OCI-LY7 (cell line): ENCODE data around the gene TFF2. TPM values are rescaled to one million over a fixed set of nuclear protein-coding genes. Genes with fewer than 3 reads are reported as not detected.

Experiments
- BruUV-seq: library from RNA; stranded (reverse); fragments of 400-500 nt; replicated peaks from 2 replicates; lab custom pipeline; 2021; lab: Mats Ljungman, UMichigan
- CTCF ChIA-PET: fragments of 300-600 bp; sonication (Branson Sonifier 250); formaldehyde crosslinking; loops from one replicate; lab custom pipeline; 2022; ENCODE audit warnings: antibody characterized with exemption; ENCODE audit not compliant: unreplicated experiment; lab: Charles Lee
- POLR2A ChIA-PET: fragments of 300-600 bp; sonication (Branson Sonifier 250); formaldehyde crosslinking; loops from one replicate; lab custom pipeline; 2022; ENCODE audit warnings: antibody characterized with exemption; lab: Charles Lee
- DNase-seq: peaks from one replicate; pipeline ENCODE4 v3.0.0-alpha.2; 2015; ENCODE audit warnings: low spot score
- H2AFZ ChIP-seq: fragments of 200-600 bp; sonication (generic), shearing (Covaris generic); 2 replicates; pipeline ENCODE4 v1.6.1; 2014; ENCODE audit warnings: mild to moderate bottlenecking, antibody characterized with exemption, low read length, moderate library complexity
- H3K27ac ChIP-seq: fragments of 200-600 bp; sonication (generic); 2 replicates; pipeline ENCODE4 v1.5.1; 2014; ENCODE audit warnings: mixed run types, low read depth, mild to moderate bottlenecking, moderate library complexity, low read length, inconsistent platforms; ENCODE audit not compliant: poor library complexity, severe bottlenecking
- H3K36me3 ChIP-seq: fragments of 200-600 bp; sonication (generic); 2 replicates; pipeline ENCODE4 v1.6.1; 2014; ENCODE audit warnings: mild to moderate bottlenecking, antibody characterized with exemption, low read length, moderate library complexity, mixed read lengths; ENCODE audit not compliant: insufficient read depth
- H3K4me1 ChIP-seq: fragments of 200-600 bp; sonication (generic); 2 replicates; pipeline ENCODE4 v1.5.1; 2014; ENCODE audit warnings: mild to moderate bottlenecking, low read length; ENCODE audit not compliant: insufficient read depth, poor library complexity, severe bottlenecking
- H3K4me2 ChIP-seq: fragments of 200-600 bp; sonication (generic); 2 replicates; pipeline ENCODE4 v1.6.1; 2014; ENCODE audit warnings: mild to moderate bottlenecking, low read length
- H3K4me3 ChIP-seq: fragments of 200-600 bp; sonication (generic); 2 replicates; pipeline ENCODE4 v1.5.1; 2014; ENCODE audit warnings: mild to moderate bottlenecking, low read depth, low read length; ENCODE audit not compliant: poor library complexity, severe bottlenecking
- H3K79me2 ChIP-seq: fragments of 200-600 bp; sonication (generic); 2 replicates; pipeline ENCODE4 v1.6.1; 2016; ENCODE audit warnings: low read depth, mild to moderate bottlenecking, low read length, moderate library complexity, mixed read lengths; ENCODE audit not compliant: insufficient read depth
- H3K9me2 ChIP-seq: fragments of 200-600 bp; sonication (generic); 2 replicates; pipeline ENCODE4 v1.6.1; 2016; ENCODE audit warnings: mild to moderate bottlenecking, low read length, mixed read lengths; ENCODE audit not compliant: insufficient read depth
- H3K9me3 ChIP-seq: fragments of 200-600 bp; sonication (generic); 2 replicates; pipeline ENCODE4 v1.6.1; 2014; ENCODE audit warnings: mild to moderate bottlenecking, mixed run types, low read length, mixed read lengths
- H4K20me1 ChIP-seq: fragments of 200-600 bp; sonication (generic); 2 replicates; pipeline ENCODE4 v1.6.1; 2014; ENCODE audit warnings: mild to moderate bottlenecking, antibody characterized with exemption, low read length, moderate library complexity, mixed read lengths; ENCODE audit not compliant: insufficient read depth
- EZH2phosphoT487 ChIP-seq: fragments of 200-600 bp; sonication (generic); IDR thresholded peaks from 2 replicates; pipeline ENCODE4 v1.6.1; 2018; ENCODE audit warnings: low read depth, borderline replicate concordance, mild to moderate bottlenecking, mixed run types, antibody characterized with exemption, low read length, moderate library complexity, mixed read lengths
- intact Hi-C: fragments of 100-400 bp; cut with micrococcal nuclease; formaldehyde crosslinking; loops from one replicate; pipeline ENCODE4 v1.10.0; 2022; ENCODE audit not compliant: unreplicated experiment
- total RNA-seq, 2 experiments: library from RNA; depleted of rRNA in 1 of 2; stranded (reverse); fragments of >200 nt in 1 of 2; shearing (Covaris generic) in 1 of 2; gene quantifications; 2 replicates each; pipeline ENCODE4 v1.2.3, GENCODE V29; 2014 to 2022
- TF ChIP-seq, protein P1 (sequence below): fragments of 200-600 bp; sonication (generic); conservative IDR thresholded peaks from 2 replicates; pipeline ENCODE4 v1.5.1; 2014; ENCODE audit warnings: mild to moderate bottlenecking, antibody characterized with exemption, low read length, moderate library complexity, mixed read lengths

The TFF2 gene
- total RNA-seq, 2 experiments from 2014 or later = not detected

DNA sequence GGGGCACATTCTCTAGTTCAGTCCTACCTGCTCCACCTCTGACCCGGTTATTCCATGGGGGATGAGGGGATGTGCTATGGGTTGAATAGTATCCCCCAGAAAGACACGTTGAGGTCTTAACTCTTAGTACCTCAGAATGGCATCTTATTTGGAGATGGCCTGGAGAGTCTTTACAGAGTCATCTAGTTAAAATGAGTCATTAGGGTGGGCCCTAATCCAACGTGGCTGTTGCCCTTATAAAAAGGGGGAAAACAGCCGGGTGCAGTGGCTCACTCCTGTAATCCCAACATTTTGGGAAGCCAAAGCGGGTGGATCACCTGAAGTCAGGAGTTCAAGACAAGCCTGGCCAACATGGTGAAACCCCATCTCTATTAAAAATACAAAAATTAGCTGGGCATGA, 39.4 kb upstream of the TFF2 start:
- H3K27ac ChIP-seq = no peak overlapping the region

GRCh38 chr21:42389449-42389835, 38.6 kb upstream of the TFF2 start:
- Histone ChIP-seq H4K20me1 (no peaks in the 10 kb centered on the region), H3K36me3 (no peaks in the 10 kb centered on the region), H3K4me2 (no peak overlapping the region), H3K4me3 (no peak overlapping the region), H3K9me2 (no peaks in the 10 kb centered on the region), H2AFZ (no peak overlapping the region), H3K79me2 (no peaks in the 10 kb centered on the region), H3K27ac (no peak overlapping the region), H3K9me3 (no peaks in the 10 kb centered on the region), H3K4me1 (peaks cover 10% of the 10 kb centered on the region)
- intact Hi-C loops = no loop called here
- no TSS peak for BruUV-seq
- ChIA-PET CTCF (no interaction called here), POLR2A (no interaction called here)
- TF ChIP-seq, protein P1, sequence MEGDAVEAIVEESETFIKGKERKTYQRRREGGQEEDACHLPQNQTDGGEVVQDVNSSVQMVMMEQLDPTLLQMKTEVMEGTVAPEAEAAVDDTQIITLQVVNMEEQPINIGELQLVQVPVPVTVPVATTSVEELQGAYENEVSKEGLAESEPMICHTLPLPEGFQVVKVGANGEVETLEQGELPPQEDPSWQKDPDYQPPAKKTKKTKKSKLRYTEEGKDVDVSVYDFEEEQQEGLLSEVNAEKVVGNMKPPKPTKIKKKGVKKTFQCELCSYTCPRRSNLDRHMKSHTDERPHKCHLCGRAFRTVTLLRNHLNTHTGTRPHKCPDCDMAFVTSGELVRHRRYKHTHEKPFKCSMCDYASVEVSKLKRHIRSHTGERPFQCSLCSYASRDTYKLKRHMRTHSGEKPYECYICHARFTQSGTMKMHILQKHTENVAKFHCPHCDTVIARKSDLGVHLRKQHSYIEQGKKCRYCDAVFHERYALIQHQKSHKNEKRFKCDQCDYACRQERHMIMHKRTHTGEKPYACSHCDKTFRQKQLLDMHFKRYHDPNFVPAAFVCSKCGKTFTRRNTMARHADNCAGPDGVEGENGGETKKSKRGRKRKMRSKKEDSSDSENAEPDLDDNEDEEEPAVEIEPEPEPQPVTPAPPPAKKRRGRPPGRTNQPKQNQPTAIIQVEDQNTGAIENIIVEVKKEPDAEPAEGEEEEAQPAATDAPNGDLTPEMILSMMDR = no peak
- TF ChIP-seq EZH2phosphoT487 = no peak
- DNase-seq = no peak

More for the DNA sequence above, 39.4 kb upstream of the TFF2 start:
- POLR2A ChIA-PET = no interaction called here
- H3K4me3 ChIP-seq = no peak overlapping the region
- CTCF ChIA-PET = no interaction called here
- no peaks in the 10 kb centered on the region for H4K20me1 ChIP-seq
- no peaks in the 10 kb centered on the region for H3K9me3 ChIP-seq
- no peak overlapping the region for H2AFZ ChIP-seq
- intact Hi-C loops = no loop called here
- H3K4me2 ChIP-seq = no peak overlapping the region
- BruUV-seq = no TSS peak
- H3K36me3 ChIP-seq = no peaks in the 10 kb centered on the region
- TF ChIP-seq, protein P1 = no peak
- TF ChIP-seq EZH2phosphoT487 = no peak
- H3K4me1 ChIP-seq = peaks cover 8% of the 10 kb centered on the region
- DNase-seq = no peak
- H3K9me2 ChIP-seq = no peaks in the 10 kb centered on the region
- no peaks in the 10 kb centered on the region for H3K79me2 ChIP-seq

DNA sequence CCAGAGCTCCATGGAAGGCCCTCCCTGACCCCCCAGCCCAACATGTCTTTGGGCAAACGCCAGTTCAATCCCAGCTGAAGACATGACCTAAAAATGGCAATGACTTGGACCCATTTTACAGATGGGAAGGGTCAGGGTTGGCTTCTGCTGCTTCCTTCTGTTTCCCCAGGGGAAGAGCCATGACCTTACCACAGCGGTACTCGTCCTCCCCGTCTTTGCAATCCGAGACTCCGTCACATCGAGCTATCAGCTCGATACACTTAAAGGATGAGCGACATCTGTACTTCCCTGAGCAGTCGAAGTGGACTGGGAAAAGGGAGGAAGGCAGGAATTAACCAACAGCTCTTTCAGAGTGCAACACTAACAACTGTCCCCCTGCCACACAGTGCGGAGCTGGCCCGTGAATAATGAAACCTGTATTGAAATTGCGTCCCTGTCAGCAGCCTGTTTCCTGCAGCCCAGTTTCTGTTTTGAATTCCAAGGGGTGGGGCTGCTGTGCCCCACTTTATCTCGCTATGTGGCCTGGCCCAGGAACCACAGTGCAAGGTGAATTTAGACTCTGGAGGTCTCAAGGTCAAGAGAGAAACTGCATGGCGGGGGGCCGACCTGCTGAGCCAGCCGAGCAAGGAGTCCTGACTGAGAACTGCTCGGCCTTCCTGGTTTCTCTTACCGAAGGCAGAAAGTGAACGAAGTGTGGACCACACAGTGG, 38.1 kb upstream of the TFF2 start:
- CTCF ChIA-PET = no interaction called here
- H2AFZ ChIP-seq = no peak overlapping the region
- BruUV-seq = no TSS peak

More for the DNA sequence above, 38.1 kb upstream of the TFF2 start:
- DNase-seq = no peak
- H3K36me3 ChIP-seq = no peaks in the 10 kb centered on the region
- H3K4me1 ChIP-seq = peaks cover 13% of the 10 kb centered on the region
- no peak for TF ChIP-seq EZH2phosphoT487
- TF ChIP-seq, protein P1 = no peak
- no peak overlapping the region for H3K4me2 ChIP-seq
- intact Hi-C loops = no loop called here
- H3K9me2 ChIP-seq = no peaks in the 10 kb centered on the region
- no peaks in the 10 kb centered on the region for H3K9me3 ChIP-seq
- no peaks in the 10 kb centered on the region for H4K20me1 ChIP-seq
- H3K4me3 ChIP-seq = no peak overlapping the region
- POLR2A ChIA-PET = no interaction called here
- H3K27ac ChIP-seq = no peak overlapping the region
- H3K79me2 ChIP-seq = no peaks in the 10 kb centered on the region
